Measurements from ENCODE around the gene PANX1.
A peak's percentile ranks its signal among the peaks of the same experiment; 100 is the strongest.

The PANX1 gene

GRCh38 chr11:94169930-94170545 is 41.4 kb downstream of the PANX1 start:
- peaks cover 16% of the 10 kb centered on the region for H3K9me3 Mint-ChIP-seq
- DNase-seq = no peak
- peaks cover 43% of the 10 kb centered on the region for H3K36me3 Mint-ChIP-seq (ENCODE audit: low read depth)
- no peaks in the 10 kb centered on the region for H3K4me1 Mint-ChIP-seq
- H3K27me3 Mint-ChIP-seq (ENCODE audit: low read depth, poor library complexity) = no peaks in the 10 kb centered on the region
- no peak overlapping the region for H3K4me3 Mint-ChIP-seq
- H3K27ac Mint-ChIP-seq = no peak overlapping the region
- TF ChIP-seq CTCF (IDR thresholded peaks at IDR 0.05) = no peak

GRCh38 chr11:94170953-94171352 is 42.3 kb downstream of the PANX1 start:
- peaks cover 37% of the 10 kb centered on the region for H3K36me3 Mint-ChIP-seq (ENCODE audit: low read depth)
- H3K4me1 Mint-ChIP-seq = no peaks in the 10 kb centered on the region
- DNase-seq = no peak
- no peak for TF ChIP-seq CTCF (IDR thresholded peaks at IDR 0.05)
- no peaks in the 10 kb centered on the region for H3K27me3 Mint-ChIP-seq (ENCODE audit: low read depth, poor library complexity)
- no peak overlapping the region for H3K4me3 Mint-ChIP-seq
- H3K27ac Mint-ChIP-seq = no peak overlapping the region
- H3K9me3 Mint-ChIP-seq = peaks cover 13% of the 10 kb centered on the region

GRCh38 chr11:94171693-94172440 is 43.2 kb downstream of the PANX1 start:
- Mint-ChIP-seq H3K9me3 (peaks cover 4% of the 10 kb centered on the region), H3K4me3 (no peak overlapping the region), H3K27ac (no peak overlapping the region), H3K4me1 (no peaks in the 10 kb centered on the region), H3K36me3 (ENCODE audit: low read depth) (peaks cover 36% of the 10 kb centered on the region), H3K27me3 (ENCODE audit: low read depth, poor library complexity) (no peaks in the 10 kb centered on the region)
- peak; percentile 45 for DNase-seq
- peak; percentile 40 for TF ChIP-seq CTCF (IDR thresholded peaks at IDR 0.05)

- DNase-seq = no peak
- no peak for TF ChIP-seq CTCF (IDR thresholded peaks at IDR 0.05)
- H3K9me3 Mint-ChIP-seq = no peaks in the 10 kb centered on the region
- H3K27me3 Mint-ChIP-seq (ENCODE audit: low read depth, poor library complexity) = no peaks in the 10 kb centered on the region
- H3K4me3 Mint-ChIP-seq = no peak overlapping the region
- no peaks in the 10 kb centered on the region for H3K4me1 Mint-ChIP-seq
- no peak overlapping the region for H3K27ac Mint-ChIP-seq
- peaks cover 54% of the 10 kb centered on the region for H3K36me3 Mint-ChIP-seq (ENCODE audit: low read depth)
Measured at GRCh38 chr11:94175535-94175934, 46.9 kb downstream of the PANX1 start.

- no peaks in the 10 kb centered on the region for H3K27me3 Mint-ChIP-seq (ENCODE audit: low read depth, poor library complexity)
- no peak overlapping the region for H3K4me3 Mint-ChIP-seq
- no peaks in the 10 kb centered on the region for H3K9me3 Mint-ChIP-seq
- peaks cover 56% of the 10 kb centered on the region for H3K36me3 Mint-ChIP-seq (ENCODE audit: low read depth)
- no peak for DNase-seq
- TF ChIP-seq CTCF (IDR thresholded peaks at IDR 0.05) = no peak
- no peak overlapping the region for H3K27ac Mint-ChIP-seq
- no peaks in the 10 kb centered on the region for H3K4me1 Mint-ChIP-seq
Measured at GRCh38 chr11:94178331-94178730, 49.7 kb downstream of the PANX1 start.

- Mint-ChIP-seq H3K4me1 (peaks cover 8% of the 10 kb centered on the region), H3K36me3 (ENCODE audit: low read depth) (peaks cover 57% of the 10 kb centered on the region), H3K27ac (no peak overlapping the region), H3K4me3 (no peak overlapping the region), H3K27me3 (ENCODE audit: low read depth, poor library complexity) (no peaks in the 10 kb centered on the region), H3K9me3 (no peaks in the 10 kb centered on the region)
- no peak for DNase-seq
- no peak for TF ChIP-seq CTCF (IDR thresholded peaks at IDR 0.05)
Measured at GRCh38 chr11:94179696-94180095, 51.1 kb downstream of the PANX1 start.
